Measurements from ENCODE around the gene CEP104. TPM values are rescaled to one million over a fixed set of nuclear protein-coding genes. Genes with fewer than 3 reads are reported as not detected.

The CEP104 gene
- total and polyA plus RNA-seq, 9 of the 15 experiments (the other 6 are each of a cell fraction or from before 2014, with no cell fraction given) = 11.2 to 63.4 (median 42.6) TPM

- TF ChIP-seq HINFP (tag; conservative IDR thresholded peaks at IDR 0.05; ENCODE audit: low read depth) (peak; percentile 83), FOXA3 (CRISPR knock-in tag; conservative IDR thresholded peaks at IDR 0.05 in 1 of 2, IDR thresholded peaks at IDR 0.05 in 1 of 2) (peak in 1 of 2 experiments; percentile 19; a peak in 1 of 4 replicates), FOXK2 (conservative IDR thresholded peaks at IDR 0.05 in 1 of 2, IDR thresholded peaks at IDR 0.05 in 1 of 2; ENCODE audit: low read depth in 2 of 2) (peak; percentile 28 to 79; a peak in 3 of 4 replicates), HNRNPL (IDR thresholded peaks at IDR 0.05; ENCODE audit: low read depth, low read length) (0 out of 2 replicates have a peak, but pooled peaks have one; percentile 31), KDM2B (CRISPR knock-in tag; IDR thresholded peaks at IDR 0.05) (no peak; the same call in 1 of the 2 replicates), SAP30 (IDR thresholded peaks at IDR 0.05; ENCODE audit: borderline replicate concordance, insufficient read depth, low read depth, low read length, poor library complexity, severe bottlenecking) (peak; percentile 99), ETS1 (conservative IDR thresholded peaks at IDR 0.05; ENCODE audit: control insufficient read depth, low read depth, low read length) (peak; percentile 95), STAG1 (CRISPR knock-in tag; IDR thresholded peaks at IDR 0.05; ENCODE audit: borderline replicate concordance) (no peak), SIX5 (IDR thresholded peaks at IDR 0.05; ENCODE audit: borderline replicate concordance in 1 of 2, insufficient read depth in 1 of 2, low read depth in 1 of 2, low read length in 2 of 2) (peak; percentile 68 to 78; a peak in 3 of 4 replicates), HEY1 (CRISPR knock-in tag; IDR thresholded peaks at IDR 0.05; ENCODE audit: borderline replicate concordance) (no peak), SMARCA5 (IDR thresholded peaks at IDR 0.05) (no peak), ZBED1 (IDR thresholded peaks at IDR 0.05) (peak; percentile 35; the same call in 1 of the 2 replicates), MECOM (CRISPR knock-in tag; IDR thresholded peaks at IDR 0.05) (no peak), POLR2AphosphoS5 (IDR thresholded peaks at IDR 0.05; ENCODE audit: control insufficient read depth, insufficient read depth, low read depth, low read length) (peak; percentile 47; the same call in 1 of the 2 replicates), PCBP2 (IDR thresholded peaks at IDR 0.05; ENCODE audit: low read depth, low read length, poor library complexity, severe bottlenecking) (no peak), PREB (CRISPR knock-in tag; IDR thresholded peaks at IDR 0.05) (no peak), ZBTB7A (IDR thresholded peaks at IDR 0.05; ENCODE audit: borderline replicate concordance, control insufficient read depth, low read depth, low read length) (peak; percentile 55; the same call in 1 of the 2 replicates), ETV1 (tag; conservative IDR thresholded peaks at IDR 0.05; ENCODE audit: low read depth) (peak; percentile 70), ZNF408 (CRISPR knock-in tag; IDR thresholded peaks at IDR 0.05; ENCODE audit: low read depth) (no peak), RNF2 (IDR thresholded peaks at IDR 0.05) (no peak; the same call in 1 of the 2 replicates), DPF2 (IDR thresholded peaks at IDR 0.05) (no peak), RCOR1 (IDR thresholded peaks at IDR 0.05; ENCODE audit: borderline replicate concordance in 1 of 2, low read depth in 2 of 2, low read length in 2 of 2) (no peak), SMAD3 (CRISPR knock-in tag; conservative IDR thresholded peaks at IDR 0.05) (0 out of 2 replicates have a peak, but pooled peaks have one; percentile 33)
Observed at GRCh38 chr1:3900150-3900968, 43.3 kb upstream of the CEP104 start, which contains the start of gene C1orf174 (continued).
